ENCODE data around the gene IRF2BPL.
"Not testable (repeated sequence)": the region's sequence is repeated elsewhere in the genome, so short reads cannot be mapped to it uniquely, and the experiment has no call there.

IRF2BPL gene

DNA sequence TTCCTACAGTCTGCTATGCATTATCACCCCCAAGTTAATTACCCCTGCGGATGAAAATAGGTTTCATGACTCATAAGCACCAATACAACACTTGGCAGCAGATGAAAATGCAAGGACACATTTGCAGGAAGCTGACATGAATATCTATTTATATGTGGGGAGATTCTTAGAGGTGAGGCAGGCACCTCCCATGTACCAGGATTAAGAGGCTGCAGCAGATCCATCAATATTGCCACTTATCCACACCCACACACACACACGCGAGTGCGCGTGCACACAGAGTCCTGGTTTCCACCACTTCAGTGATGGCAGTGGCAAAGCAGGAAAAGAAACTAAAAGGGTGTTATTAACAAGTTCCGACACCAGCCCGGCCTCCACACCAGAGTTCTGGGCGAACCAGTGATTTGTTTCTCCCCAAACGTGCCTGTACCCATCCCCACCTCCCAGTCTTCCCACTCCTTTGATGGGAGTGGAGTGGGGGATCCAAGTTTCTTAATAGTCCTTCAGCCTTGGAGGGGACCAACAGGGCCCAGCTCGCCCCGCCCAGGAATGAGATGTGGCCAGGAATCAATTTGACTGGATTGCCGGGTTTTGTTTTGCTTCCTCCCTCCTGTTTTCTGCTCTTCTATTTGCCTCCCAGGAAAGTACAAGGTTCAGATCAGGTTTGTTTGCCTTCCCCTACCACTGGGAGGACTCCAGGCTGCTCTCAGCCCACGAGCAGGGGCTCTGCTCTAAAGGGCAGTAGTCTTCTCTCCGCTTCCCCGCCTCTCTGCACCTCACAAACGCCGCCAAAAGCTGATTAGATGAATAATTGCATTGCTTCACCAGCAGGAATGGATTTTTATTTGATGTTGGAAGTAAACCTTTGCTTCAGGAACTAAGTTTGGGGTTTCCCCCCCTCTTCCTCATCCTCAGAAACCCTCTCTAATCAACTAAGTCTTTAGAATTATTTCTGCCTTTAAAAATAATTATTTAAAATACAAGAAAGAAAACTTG is 5.2 kb downstream of the IRF2BPL start:
- no peak overlapping the region for H3K27ac ChIP-seq (ENCODE audit: low read depth, low read length)
- peak overlapping the region; percentile 81; the same call in 1 of the 2 replicates for H3K4me3 ChIP-seq (ENCODE audit: low read depth, low read length)
- peaks cover 41% of the 10 kb centered on the region for H3K79me2 ChIP-seq (ENCODE audit: control insufficient read depth, insufficient read depth, low read length, unreplicated experiment)
- peaks cover 16% of the 10 kb centered on the region; the same call in 1 of the 2 replicates for H3K36me3 ChIP-seq (ENCODE audit: insufficient read depth, low read length)
- H3K27me3 ChIP-seq (ENCODE audit: insufficient read depth, low read length) = no peaks in the 10 kb centered on the region
- H3K4me1 ChIP-seq (ENCODE audit: control insufficient read depth, insufficient read depth, low read length, unreplicated experiment) = peaks cover 19% of the 10 kb centered on the region
- H2AFZ ChIP-seq (ENCODE audit: low read length, unreplicated experiment) = no peak overlapping the region

DNA sequence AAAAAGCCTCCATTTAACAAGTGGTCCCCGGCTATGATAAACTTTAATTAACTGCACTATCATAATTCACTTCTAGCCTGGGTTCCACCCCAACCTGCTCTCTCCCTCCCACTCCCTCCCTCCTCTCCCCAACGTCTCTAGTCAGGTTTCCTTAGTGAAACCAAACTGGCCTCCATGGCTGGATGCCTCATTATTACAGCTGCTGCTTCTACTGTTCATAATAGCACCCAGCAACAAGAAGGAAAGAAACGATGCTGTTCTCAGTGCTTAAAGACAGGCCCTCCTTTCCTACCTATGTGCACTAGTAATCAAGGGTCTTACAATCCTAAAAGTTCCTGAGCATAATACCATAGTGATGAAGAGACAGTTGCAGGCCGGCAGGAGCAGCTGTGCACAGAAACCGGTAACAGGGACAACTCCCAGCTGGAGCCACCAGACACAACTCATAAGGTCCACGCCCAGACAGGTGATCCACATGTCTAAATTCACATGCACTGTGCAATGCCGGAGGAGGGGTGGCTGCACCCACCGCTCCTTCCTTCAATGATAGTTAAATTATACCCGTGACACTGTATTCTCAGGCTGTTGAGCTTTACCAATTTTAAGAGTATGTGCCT is 6.2 kb downstream of the IRF2BPL start:
- Histone ChIP-seq H3K27ac (ENCODE audit: low read depth, low read length) (no peak overlapping the region), H3K79me2 (ENCODE audit: control insufficient read depth, insufficient read depth, low read length, unreplicated experiment) (peaks cover 33% of the 10 kb centered on the region), H3K27me3 (ENCODE audit: insufficient read depth, low read length) (no peaks in the 10 kb centered on the region), H3K36me3 (ENCODE audit: insufficient read depth, low read length) (peaks cover 16% of the 10 kb centered on the region; the same call in 1 of the 2 replicates), H2AFZ (ENCODE audit: low read length, unreplicated experiment) (no peak overlapping the region), H3K4me3 (ENCODE audit: low read depth, low read length) (no peak overlapping the region), H3K4me1 (ENCODE audit: control insufficient read depth, insufficient read depth, low read length, unreplicated experiment) (peaks cover 19% of the 10 kb centered on the region)

DNA sequence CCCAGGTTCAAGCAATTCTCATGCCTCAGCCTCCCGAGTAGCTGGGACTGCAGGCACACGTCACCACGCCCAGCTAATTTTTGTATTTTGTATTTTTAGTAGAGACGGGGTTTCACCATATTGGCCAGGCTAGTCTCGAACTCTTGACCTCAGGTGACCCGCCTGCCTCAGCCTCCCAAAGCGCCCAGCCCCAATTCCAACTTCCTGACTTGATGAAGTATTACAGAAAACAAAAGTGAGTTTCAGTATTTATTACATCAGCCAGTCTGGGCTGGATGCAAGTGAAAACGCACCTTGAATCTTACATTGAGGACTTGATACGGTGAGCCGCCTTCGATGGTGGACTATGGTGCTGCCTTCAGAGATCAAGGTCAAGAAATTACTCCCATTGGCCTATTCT is 7.1 kb downstream of the IRF2BPL start:
- H3K27ac ChIP-seq (ENCODE audit: low read depth, low read length); H2AFZ ChIP-seq (ENCODE audit: low read length, unreplicated experiment); H3K4me3 ChIP-seq (ENCODE audit: low read depth, low read length); H3K27me3 ChIP-seq (ENCODE audit: insufficient read depth, low read length): not testable (repeated sequence)
- peaks cover 25% of the 10 kb centered on the region for H3K79me2 ChIP-seq (ENCODE audit: control insufficient read depth, insufficient read depth, low read length, unreplicated experiment)
- peaks cover 11% of the 10 kb centered on the region; the same call in 1 of the 2 replicates for H3K36me3 ChIP-seq (ENCODE audit: insufficient read depth, low read length)
- H3K4me1 ChIP-seq (ENCODE audit: control insufficient read depth, insufficient read depth, low read length, unreplicated experiment) = peaks cover 19% of the 10 kb centered on the region

DNA sequence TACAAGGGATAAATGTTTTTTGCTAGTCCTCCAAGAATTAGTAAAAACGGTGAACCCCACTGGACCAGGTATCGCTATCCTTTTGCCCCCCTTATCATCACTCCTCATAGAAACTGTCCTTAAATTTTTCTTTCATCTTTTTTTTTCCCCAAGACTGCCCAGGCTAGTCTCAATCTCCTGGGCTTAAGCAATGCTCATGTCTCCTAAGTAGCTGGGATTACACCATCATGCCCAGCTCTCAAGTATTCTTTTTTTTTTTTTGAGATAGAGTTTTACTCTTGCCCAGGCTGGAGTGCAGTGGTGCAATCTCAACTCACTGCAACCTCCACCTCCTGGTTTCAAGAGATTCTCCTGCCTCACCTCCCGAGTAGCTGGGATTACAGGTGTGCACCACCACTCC is 9.7 kb downstream of the IRF2BPL start:
- Histone ChIP-seq H3K4me3 (ENCODE audit: low read depth, low read length) (no peak overlapping the region), H3K27me3 (ENCODE audit: insufficient read depth, low read length) (no peaks in the 10 kb centered on the region), H2AFZ (ENCODE audit: low read length, unreplicated experiment) (no peak overlapping the region), H3K36me3 (ENCODE audit: insufficient read depth, low read length) (no peaks in the 10 kb centered on the region), H3K27ac (ENCODE audit: low read depth, low read length) (no peak overlapping the region), H3K79me2 (ENCODE audit: control insufficient read depth, insufficient read depth, low read length, unreplicated experiment) (no peaks in the 10 kb centered on the region), H3K4me1 (ENCODE audit: control insufficient read depth, insufficient read depth, low read length, unreplicated experiment) (peaks cover 11% of the 10 kb centered on the region)

DNA sequence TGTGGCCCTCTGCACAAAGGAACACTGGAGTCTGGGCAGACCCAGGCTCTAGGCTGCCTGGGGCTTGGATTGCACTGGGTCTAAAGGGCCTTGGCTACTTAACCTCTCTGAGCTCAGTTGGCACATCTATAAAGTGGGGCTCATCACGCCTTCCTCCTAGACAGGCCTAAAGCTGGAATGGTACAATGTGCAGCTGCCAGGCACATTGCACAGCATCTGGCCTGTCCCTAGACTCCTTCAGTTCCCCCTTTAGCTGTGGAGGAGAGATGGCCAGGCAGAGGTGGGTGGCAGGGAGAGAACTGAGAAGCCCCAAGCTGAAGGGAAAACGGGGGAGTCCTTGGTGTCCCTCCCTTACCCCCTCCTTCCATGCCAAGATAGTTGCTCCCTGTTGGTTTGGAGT is 10.8 kb downstream of the IRF2BPL start:
- Histone ChIP-seq H2AFZ (ENCODE audit: low read length, unreplicated experiment) (no peak overlapping the region), H3K79me2 (ENCODE audit: control insufficient read depth, insufficient read depth, low read length, unreplicated experiment) (no peaks in the 10 kb centered on the region), H3K4me1 (ENCODE audit: control insufficient read depth, insufficient read depth, low read length, unreplicated experiment) (peaks cover under 1% of the 10 kb centered on the region), H3K36me3 (ENCODE audit: insufficient read depth, low read length) (no peaks in the 10 kb centered on the region), H3K27ac (ENCODE audit: low read depth, low read length) (no peak overlapping the region), H3K27me3 (ENCODE audit: insufficient read depth, low read length) (no peaks in the 10 kb centered on the region), H3K4me3 (ENCODE audit: low read depth, low read length) (no peak overlapping the region)

DNA sequence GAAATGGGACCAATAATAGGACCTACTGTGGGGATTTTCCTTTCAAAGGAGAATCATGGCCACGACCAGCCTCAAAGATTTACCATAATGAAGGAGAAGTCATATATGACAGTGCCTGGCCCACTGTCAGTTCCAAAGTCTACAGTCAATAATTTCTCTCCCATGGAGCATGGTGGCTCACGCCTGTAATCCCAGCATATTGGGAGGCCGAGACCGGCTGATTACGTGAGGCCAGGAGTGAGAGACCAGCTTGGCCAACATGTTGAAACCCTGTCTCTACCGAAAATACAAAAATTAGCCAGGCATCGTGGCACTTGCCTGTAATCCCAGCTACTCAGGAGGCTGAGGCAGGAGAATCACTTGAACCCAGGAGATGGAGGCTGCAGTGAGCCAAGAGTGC is 13.8 kb downstream of the IRF2BPL start:
- Histone ChIP-seq H3K4me3 (ENCODE audit: low read depth, low read length) (no peak overlapping the region), H2AFZ (ENCODE audit: low read length, unreplicated experiment) (no peak overlapping the region), H3K4me1 (ENCODE audit: control insufficient read depth, insufficient read depth, low read length, unreplicated experiment) (no peaks in the 10 kb centered on the region), H3K27me3 (ENCODE audit: insufficient read depth, low read length) (no peaks in the 10 kb centered on the region), H3K27ac (ENCODE audit: low read depth, low read length) (no peak overlapping the region), H3K79me2 (ENCODE audit: control insufficient read depth, insufficient read depth, low read length, unreplicated experiment) (no peaks in the 10 kb centered on the region), H3K36me3 (ENCODE audit: insufficient read depth, low read length) (no peaks in the 10 kb centered on the region)

DNA sequence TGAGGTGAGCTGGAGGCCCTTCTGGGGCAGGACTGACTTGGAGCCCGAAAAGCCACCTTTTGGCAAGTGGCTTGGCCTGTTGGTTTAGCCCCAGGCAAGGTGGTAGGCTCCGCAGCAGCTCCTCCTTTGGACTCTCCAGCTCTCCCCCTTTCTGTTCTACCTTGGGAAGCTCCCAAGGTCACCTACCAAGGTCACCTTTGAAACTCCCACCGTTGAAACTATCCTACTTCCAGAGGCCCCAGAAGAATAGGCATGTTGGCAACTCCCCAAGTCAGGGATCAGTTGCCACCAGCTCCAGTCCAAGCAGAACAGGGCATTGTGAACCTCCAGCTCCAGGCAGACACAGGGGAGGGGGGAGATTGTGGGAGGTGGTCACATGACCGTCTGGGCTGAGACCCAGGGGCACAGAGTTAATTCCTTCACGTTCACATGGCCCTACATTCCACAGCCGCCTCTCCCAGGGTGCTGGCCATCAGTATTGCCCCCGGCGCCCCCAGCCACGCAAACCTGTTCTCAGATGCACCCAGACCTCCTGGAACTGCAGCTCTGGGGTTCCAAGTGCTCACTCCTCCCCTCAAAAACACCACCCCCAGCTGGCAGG is 14.4 kb downstream of the IRF2BPL start:
- no peak overlapping the region for H3K27ac ChIP-seq (ENCODE audit: low read depth, low read length)
- no peaks in the 10 kb centered on the region for H3K27me3 ChIP-seq (ENCODE audit: insufficient read depth, low read length)
- H2AFZ ChIP-seq (ENCODE audit: low read length, unreplicated experiment) = no peak overlapping the region
- H3K36me3 ChIP-seq (ENCODE audit: insufficient read depth, low read length) = no peaks in the 10 kb centered on the region
- H3K79me2 ChIP-seq (ENCODE audit: control insufficient read depth, insufficient read depth, low read length, unreplicated experiment) = no peaks in the 10 kb centered on the region
- H3K4me1 ChIP-seq (ENCODE audit: control insufficient read depth, insufficient read depth, low read length, unreplicated experiment) = no peaks in the 10 kb centered on the region
- H3K4me3 ChIP-seq (ENCODE audit: low read depth, low read length) = no peak overlapping the region

DNA sequence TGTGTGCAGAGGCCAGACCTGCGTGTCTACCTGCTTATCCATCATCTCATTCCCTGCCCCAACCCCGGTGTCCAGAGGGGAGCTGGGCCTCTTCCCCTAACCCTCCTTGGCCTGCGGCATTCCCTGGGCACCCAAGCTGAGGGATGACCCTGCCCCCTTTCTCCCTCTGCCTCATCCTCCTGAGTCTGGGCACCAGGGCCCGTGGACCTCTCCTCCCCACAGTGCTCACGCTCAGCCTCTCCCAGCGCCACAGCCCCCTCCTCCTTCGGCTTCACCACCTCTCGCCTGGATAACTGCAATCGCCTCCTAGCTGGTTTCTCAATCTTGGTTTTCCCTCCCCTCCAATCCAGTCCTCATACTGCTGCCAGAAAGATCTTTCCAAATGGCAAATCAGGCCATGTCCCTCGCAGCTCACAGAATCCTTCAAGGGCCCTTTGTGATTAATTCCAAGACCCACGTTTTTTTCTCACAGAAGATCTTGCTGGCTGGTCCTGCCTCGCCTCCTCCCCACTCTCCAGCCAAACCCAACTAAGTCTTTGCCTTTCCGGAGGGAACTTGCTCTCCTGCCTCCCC is 16.2 kb downstream of the IRF2BPL start:
- H3K36me3 ChIP-seq (ENCODE audit: insufficient read depth, low read length) = no peaks in the 10 kb centered on the region
- no peak overlapping the region for H2AFZ ChIP-seq (ENCODE audit: low read length, unreplicated experiment)
- H3K79me2 ChIP-seq (ENCODE audit: control insufficient read depth, insufficient read depth, low read length, unreplicated experiment) = no peaks in the 10 kb centered on the region
- no peak overlapping the region for H3K4me3 ChIP-seq (ENCODE audit: low read depth, low read length)
- no peak overlapping the region for H3K27ac ChIP-seq (ENCODE audit: low read depth, low read length)
- H3K27me3 ChIP-seq (ENCODE audit: insufficient read depth, low read length) = no peaks in the 10 kb centered on the region
- no peaks in the 10 kb centered on the region for H3K4me1 ChIP-seq (ENCODE audit: control insufficient read depth, insufficient read depth, low read length, unreplicated experiment)

DNA sequence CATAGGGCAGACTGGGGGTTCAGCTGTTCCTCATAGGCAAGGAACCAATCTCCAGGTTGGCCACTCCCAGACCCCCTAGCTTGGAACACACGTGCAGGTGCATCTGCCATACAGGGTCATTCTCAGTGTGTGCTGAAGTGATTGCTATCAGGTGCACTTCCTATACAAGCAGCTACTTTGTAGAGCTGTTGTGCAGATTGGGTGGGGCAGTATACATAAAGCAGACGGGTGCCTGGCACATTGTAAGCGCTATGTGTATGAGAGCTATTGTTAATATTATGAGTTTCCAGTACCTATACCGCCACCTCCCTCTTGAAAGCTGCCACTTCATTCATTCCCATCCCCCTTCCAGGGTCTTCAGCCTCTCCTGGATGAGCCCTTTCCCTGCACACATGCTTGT is 17.3 kb downstream of the IRF2BPL start:
- Histone ChIP-seq H3K4me1 (ENCODE audit: control insufficient read depth, insufficient read depth, low read length, unreplicated experiment) (no peaks in the 10 kb centered on the region), H3K4me3 (ENCODE audit: low read depth, low read length) (no peak overlapping the region), H3K36me3 (ENCODE audit: insufficient read depth, low read length) (no peaks in the 10 kb centered on the region)

DNA sequence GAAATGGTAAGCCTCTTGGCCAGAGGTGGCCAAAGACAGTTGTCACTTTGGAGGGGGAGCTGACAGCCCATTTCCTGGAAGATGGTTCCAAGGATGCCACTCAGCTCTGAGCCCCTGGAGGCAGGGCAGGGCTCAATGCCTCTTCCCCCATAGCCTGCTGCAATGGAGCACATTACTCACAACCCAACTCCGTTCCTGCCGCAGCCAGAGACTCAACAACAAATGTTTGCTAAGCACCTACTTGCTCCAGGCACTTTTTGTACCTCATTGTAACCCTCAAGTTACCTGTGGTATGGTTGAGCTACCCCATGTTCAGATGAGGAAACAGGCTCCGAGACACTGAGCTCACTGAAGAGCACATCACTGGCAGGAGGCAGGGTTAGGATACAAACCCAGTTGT is 19.5 kb downstream of the IRF2BPL start:
- H3K36me3 ChIP-seq (ENCODE audit: insufficient read depth, low read length) = no peaks in the 10 kb centered on the region
- no peaks in the 10 kb centered on the region for H3K79me2 ChIP-seq (ENCODE audit: control insufficient read depth, insufficient read depth, low read length, unreplicated experiment)
- H2AFZ ChIP-seq (ENCODE audit: low read length, unreplicated experiment) = no peak overlapping the region
- peaks cover 9% of the 10 kb centered on the region for H3K4me1 ChIP-seq (ENCODE audit: control insufficient read depth, insufficient read depth, low read length, unreplicated experiment)
- H3K4me3 ChIP-seq (ENCODE audit: low read depth, low read length) = no peak overlapping the region
- no peak overlapping the region for H3K27ac ChIP-seq (ENCODE audit: low read depth, low read length)
- H3K27me3 ChIP-seq (ENCODE audit: insufficient read depth, low read length) = no peaks in the 10 kb centered on the region

More for the DNA sequence above, 17.3 kb downstream of the IRF2BPL start:
- Histone ChIP-seq H3K27me3 (ENCODE audit: insufficient read depth, low read length) (no peaks in the 10 kb centered on the region), H3K27ac (ENCODE audit: low read depth, low read length) (no peak overlapping the region), H3K79me2 (ENCODE audit: control insufficient read depth, insufficient read depth, low read length, unreplicated experiment) (no peaks in the 10 kb centered on the region), H2AFZ (ENCODE audit: low read length, unreplicated experiment) (no peak overlapping the region)

All from ACC112 (cell line).